ENCODE data around the gene PHAF1. TPM values are rescaled to one million over a fixed set of nuclear protein-coding genes. Genes with fewer than 3 reads are reported as not detected.

The PHAF1 gene
- total RNA-seq, 1 donor from 2014 or later = 18.5 TPM

DNA sequence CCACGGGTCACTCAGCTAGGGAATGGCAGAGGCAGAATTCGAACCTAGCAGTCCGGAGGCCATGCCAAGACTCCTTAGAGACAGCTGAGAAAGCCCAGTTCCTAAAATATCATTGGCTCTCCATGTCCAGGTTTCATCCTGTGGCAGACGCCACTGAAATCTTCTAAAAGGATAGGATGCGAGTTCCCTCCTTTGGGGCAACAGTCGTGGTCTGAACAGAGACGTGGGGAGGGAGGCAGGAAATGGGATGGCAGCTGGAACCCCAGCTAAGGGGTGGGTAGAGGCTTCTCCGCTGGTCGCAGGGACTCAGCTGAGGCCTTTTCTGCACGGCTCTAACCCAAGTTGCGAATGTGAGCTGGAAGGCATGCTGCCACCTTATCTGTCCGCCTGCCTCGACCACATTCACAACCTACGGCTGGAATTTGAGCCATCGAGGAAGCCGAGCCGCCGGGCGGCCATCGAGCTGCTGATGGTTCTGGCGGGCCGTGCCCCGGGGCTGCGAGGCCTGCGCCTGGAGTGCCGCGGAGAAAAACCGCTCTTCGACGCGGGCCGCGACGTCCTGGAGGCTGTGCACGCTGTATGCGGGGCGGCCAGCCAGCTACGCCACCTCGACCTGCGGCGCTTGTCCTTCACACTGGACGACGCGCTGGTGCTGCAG is 52.9 kb downstream of the PHAF1 start:
- DNase-seq (ENCODE audit: low spot score) = no peak

DNA sequence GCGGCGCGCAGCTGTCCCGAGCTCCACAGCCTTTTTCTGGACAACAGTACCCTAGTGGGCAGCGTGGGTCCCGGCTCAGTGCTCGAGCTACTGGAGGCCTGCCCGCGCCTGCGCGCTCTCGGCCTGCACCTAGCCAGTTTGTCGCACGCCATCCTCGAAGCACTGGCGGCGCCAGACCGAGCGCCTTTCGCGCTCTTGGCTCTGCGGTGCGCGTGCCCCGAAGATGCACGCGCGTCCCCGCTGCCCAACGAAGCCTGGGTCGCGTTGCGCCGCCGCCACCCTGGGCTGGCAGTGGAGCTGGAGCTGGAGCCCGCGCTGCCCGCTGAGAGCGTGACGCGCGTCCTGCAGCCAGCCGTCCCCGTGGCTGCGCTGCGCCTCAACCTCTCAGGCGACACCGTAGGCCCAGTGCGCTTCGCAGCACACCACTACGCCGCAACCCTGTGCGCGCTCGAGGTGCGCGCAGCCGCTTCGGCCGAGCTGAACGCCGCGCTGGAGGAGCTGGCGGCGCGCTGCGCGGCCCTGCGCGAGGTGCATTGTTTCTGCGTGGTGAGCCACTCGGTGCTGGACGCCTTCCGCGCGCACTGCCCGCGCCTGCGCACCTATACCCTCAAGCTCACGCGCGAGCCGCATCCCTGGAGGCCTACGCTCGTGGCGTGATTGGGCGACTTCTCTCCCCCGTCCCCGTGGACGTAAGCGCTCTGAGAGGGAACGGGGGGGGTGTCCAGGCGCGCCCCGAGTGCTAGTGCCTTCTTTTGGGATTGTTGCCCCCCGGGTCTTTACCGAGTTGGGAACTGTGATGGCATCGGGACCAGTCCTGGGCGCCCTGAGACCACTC is 53.6 kb downstream of the PHAF1 start:
- DNase-seq (ENCODE audit: low spot score) = no peak

DNA sequence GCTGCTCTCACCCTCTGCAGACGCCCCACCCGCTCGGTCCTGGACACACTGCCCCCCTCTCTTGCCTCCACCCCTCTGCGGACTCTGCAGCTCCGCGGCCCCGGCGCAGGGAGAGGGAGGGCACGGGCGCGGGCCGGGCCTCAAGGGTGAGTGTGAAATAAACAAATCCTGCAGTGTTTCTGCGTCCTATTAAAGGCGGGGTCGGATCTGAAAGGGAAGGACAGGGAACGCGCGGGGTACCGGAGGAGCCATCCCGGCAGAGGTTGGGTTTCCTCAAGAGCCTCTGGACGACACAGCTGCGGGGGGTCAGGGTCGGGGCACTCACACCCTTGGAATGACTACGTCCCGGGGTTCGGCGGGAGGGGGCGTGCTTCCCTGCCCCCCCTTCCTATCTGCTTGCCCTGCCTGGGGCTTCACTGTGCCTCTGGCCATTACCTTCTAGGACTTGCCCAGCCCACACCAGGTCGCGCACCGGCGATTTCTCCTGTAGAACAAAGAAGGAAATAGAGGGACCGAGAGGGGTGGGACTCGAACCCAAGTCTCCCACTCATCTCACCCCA is 54.3 kb downstream of the PHAF1 start:
- no peak for DNase-seq (ENCODE audit: low spot score)

DNA sequence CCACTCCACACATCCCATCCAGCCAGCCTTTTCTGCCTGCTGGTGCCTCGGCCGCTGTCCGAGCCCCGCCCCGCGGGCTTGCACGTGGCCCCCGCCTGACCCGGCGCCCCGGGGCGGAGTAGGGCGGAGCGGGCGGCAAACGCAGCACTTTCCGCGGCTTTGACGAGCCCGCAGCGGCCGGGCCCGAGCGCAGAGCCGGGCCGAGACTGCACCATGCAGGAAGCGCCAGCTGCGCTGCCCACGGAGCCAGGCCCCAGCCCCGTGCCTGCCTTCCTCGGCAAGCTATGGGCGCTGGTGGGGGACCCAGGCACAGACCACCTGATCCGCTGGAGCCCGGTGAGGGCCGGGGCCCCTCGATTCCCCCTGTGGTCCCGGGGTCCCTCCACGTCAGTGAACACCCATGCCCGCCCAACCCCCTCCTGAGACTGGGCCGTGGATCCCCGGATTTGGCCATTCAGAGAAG is 54.9 kb downstream of the PHAF1 start, which contains the start of gene HSF4:
HSF4 (plus strand) TSS at position 147 of the 463 bp plus-strand sequence; CDS start at position 214, 67 bp downstream.
- DNase-seq (ENCODE audit: low spot score) = peak; percentile 32

DNA sequence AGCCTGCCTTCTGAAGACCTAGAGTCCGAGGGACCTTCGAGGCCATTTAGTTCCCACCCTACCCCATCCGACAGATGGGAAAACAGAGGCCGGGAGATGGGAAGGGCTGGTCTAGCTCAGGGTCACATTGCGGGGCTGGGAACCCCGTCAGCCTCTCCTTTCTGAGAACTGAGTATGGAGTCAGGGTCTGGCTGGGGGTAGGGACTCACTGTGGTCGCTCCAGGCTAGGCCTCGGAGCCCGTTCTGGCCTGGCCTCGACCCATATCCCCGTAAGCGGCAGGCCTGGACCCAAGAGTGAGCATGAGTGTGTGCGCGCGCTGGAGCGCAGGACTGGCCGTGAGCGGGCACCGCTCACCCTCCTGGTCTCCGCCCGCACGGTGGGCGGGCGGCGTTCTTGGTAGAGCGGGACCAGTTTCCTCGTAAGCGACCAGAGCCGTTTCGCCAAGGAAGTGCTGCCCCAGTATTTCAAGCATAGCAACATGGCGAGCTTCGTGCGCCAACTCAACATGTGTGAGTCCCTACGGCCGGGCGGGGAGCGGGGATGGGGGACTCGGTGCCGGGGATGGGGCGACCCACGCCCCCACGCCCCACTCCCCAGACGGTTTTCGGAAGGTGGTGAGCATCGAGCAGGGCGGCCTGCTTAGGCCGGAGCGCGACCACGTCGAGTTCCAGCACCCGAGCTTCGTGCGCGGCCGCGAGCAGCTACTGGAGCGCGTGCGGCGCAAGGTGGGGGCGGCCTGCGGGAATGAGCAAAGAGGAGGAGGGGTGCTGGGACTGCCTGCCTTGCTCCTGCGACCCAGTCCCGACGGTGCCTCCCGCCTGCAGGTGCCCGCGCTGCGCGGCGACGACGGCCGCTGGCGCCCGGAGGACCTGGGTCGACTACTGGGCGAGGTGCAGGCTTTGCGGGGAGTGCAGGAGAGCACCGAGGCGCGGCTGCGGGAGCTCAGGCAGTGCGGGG is 55.7 kb downstream of the PHAF1 start:
- DNase-seq (ENCODE audit: low spot score) = no peak

DNA sequence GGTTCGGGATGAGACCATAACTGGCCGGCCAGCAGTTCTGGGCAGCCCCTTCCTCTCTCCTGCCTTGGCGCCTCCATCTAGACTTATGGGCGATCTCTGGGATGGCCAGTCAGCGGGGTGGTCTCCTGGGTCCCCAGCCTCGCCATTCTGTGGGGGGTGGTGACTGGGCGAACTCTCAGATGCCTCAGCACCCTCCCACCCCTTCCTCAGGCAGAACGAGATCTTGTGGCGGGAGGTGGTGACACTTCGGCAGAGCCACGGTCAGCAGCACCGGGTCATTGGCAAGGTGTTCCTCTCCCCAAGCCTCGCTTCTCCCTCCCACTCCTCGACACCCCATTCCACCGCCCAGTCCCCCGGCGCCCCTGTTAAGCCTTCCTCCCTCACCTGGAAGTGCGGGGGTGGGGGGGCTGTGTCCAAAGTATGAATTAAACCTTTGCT is 56.4 kb downstream of the PHAF1 start:
- no peak for DNase-seq (ENCODE audit: low spot score)

DNA sequence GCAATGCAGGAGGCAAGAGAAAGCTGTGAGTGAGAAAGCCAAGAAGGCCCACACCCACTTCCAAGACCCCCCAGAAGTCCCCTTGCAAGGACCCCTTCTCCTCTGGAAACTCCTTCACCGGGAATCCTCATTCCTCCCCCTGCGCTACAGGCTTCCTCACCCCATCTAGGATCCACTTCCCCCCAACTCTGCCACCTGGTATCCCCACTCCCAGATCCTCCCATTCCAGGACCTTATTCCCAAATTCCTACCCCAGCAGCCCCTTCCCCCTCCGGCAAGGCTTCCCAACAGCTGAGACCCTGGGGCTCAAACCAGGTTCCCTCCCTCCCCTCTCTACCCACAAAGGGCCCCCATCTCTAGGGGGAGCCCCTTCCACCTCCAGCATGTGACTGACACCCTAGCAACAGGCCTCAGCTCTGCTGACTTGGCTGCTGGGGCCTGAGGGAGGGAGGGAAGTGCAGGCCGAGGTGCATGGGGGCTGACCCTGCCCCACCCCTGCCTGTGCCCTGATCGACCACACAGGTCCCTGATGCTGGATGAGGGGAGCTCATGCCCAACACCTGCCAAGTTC is 56.9 kb downstream of the PHAF1 start:
- DNase-seq (ENCODE audit: low spot score) = no peak

DNA sequence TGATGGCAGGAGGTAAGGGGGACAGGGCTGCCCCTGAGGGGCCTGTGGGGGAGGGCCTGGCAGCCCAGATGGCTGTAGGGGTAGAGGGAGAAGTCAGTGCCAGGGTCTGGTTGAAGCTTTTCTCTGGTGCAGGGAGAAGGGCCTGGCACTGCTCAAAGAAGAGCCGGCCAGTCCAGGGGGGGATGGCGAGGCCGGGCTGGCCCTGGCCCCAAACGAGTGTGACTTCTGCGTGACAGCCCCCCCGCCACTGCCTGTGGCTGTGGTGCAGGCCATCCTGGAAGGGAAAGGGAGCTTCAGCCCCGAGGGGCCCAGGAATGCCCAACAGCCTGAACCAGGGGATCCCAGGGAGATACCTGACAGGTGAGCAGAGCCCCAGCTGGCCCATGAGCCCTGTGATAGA is 57.8 kb downstream of the PHAF1 start:
- no peak for DNase-seq (ENCODE audit: low spot score)

DNA sequence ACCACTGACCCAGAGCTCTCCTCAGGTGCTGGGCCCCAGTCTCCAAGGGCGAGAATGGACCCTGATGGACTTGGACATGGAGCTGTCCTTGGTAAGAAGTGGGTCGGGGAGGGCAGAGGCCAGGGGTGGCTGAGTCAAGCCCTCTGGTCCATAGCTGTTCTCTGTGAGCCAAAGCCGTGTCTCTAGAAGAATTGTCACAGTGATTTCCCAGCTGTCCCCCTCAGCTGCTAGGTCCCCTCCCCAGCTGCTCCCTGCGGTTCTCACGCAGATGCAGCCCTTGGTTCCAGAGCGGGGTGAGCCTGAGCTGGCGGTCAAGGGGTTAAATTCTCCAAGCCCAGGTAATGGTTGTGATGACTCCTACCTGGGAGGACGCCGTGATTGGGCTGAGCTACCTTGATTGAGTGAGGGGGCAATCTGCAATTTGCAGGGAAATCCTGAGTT is 59.3 kb downstream of the PHAF1 start:
- DNase-seq (ENCODE audit: low spot score) = no peak

DNA sequence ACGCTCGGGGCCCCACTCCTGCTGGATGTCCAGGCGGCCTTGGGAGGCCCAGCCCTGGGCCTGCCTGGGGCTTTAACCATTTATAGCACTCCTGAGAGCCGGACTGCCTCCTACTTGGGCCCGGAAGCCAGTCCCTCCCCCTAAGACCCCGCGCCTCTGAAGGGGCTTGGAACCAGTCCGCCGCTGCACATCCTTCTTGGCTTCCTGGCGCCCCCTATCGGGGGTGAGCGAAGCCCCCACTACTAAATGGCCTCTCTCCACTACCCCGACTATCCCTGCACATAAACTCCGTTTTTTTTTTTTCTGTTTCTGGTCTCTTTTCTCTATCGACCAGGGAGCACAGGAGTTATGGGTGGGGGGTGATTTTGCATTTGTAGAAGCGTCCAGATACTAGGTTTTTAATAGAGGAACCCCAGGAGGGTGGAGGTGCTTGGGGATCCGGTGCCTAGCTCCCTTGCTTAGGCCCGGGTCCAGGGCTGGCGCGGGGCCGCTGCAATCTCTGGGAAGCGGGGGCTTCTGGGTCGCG is 60.0 kb downstream of the PHAF1 start:
- DNase-seq (ENCODE audit: low spot score) = peak; percentile 54

DNA sequence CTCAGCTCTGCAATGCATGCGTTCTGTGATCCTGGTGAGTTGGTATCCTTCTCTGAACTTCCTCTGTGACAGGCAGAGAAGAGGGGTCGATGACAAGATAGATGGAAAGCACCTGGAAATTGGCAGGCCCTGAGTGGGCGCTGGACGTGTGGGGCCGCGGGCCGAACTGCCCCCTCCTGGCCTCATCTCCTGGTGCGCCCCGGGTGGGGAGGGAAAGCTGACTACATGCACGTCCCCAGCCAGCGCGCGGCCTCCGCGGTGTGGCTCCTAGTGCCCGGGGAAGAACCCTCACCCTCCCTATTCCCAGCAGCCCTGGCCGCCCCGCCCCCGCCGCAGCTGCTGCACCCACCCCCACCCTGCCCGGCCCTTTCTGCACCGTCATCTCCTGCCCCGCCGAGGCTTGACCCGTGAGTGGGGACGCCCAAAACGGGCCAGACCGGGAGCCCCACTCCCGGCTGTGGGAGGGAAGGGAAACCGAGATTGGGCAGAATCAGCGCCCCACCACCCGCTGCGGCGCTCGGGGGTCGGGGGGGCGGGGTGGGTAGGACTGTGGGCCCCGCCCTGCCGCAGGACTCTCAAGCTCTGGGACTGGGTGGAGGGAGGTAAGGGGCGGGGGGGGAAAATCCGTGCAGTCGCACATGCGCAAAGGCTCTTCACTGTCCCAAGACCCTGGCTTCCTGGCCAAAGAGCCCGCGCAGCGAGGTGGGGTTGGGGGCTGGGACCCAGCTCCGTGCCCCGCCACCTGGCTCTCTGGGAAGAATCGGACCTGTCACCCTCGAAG is 60.6 kb downstream of the PHAF1 start, which contains the start of gene NOL3:
NOL3 (plus strand) TSS at position 371 of the 781 bp plus-strand sequence.
- DNase-seq (ENCODE audit: low spot score) = peak; percentile 93

DNA sequence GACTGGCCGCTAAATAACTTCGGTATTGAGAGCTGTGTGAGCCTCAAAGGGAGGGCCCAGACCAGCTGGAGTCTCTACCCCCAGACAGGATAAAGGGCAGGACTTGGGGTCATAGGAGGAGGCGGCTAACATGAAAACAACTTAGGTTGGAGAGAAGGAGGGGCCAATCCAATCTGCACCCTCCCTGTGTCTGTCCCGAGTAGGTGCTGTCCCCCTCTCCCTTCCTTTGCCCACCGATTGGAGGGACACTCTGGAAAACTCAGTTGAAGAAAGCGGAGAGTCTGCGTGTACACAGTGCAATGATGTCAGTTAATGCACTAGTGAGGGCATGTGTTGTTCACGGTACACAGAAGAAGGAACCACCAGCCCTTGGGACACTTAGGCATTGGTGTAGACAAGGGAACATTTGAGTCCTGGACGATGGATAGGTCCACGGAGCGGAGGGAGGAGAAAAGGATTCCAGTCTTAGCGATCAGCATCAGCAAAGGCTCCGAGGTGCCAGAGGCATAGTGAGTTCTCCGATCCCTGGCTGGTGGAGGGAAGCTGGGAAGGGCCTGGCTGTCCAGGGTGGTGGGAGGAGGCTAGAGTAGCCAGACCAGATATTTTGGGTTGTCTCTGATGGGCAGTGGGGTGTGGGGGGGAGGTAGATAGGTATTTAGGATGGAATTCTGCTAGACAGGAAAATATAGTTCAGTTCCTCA is 61.4 kb downstream of the PHAF1 start:
- peak; percentile 42 for DNase-seq (ENCODE audit: low spot score)

DNA sequence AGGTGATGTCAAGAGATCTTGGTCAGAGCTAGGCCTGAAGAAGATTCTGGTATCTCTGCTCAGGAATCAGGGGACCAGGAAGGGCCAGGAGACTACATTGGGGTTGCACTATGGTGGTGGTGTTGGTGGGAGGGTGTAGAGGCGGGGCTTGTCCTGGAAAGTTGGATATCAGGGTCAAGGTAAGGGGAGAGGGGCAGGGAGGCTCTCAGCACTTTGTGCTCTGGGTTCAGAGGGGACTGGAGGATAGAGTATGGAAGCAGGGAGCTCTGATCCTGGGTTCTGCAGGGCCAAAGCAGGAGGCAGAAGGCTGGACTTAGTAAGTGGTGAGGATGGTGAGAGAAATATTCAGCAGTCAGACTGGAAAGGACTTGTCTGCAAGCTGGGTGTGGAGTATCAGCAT is 63.6 kb downstream of the PHAF1 start:
- no peak for DNase-seq (ENCODE audit: low spot score)

DNA sequence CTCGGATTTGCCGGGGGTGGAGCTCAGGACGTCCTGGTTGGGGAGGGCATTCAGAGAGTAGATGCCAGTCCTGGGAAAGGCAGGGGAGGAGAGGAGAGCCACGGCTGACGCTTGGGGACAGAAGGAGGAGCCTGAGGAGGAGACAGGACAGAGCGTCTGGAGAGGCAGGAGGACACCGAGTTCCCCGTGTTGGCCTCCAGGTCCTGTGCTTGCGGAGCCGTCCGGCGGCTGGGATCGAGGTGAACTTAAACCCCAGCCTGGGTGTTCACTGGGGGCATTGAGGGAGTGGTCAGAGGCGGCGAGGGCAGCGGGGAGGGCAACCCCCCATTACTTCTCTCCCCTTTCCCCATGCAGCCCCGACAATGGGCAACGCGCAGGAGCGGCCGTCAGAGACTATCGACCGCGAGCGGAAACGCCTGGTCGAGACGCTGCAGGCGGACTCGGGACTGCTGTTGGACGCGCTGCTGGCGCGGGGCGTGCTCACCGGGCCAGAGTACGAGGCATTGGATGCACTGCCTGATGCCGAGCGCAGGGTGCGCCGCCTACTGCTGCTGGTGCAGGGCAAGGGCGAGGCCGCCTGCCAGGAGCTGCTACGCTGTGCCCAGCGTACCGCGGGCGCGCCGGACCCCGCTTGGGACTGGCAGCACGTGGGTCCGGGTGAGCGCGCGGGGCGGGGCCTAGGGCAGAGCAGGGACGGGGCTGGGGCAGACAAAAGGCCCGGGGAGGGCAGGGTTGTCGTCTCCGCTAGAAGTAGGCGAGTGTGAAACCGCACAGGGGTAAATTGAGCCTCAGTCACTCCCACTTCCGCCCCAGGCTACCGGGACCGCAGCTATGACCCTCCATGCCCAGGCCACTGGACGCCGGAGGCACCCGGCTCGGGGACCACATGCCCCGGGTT is 64.3 kb downstream of the PHAF1 start:
- DNase-seq (ENCODE audit: low spot score) = peak; percentile 81

DNA sequence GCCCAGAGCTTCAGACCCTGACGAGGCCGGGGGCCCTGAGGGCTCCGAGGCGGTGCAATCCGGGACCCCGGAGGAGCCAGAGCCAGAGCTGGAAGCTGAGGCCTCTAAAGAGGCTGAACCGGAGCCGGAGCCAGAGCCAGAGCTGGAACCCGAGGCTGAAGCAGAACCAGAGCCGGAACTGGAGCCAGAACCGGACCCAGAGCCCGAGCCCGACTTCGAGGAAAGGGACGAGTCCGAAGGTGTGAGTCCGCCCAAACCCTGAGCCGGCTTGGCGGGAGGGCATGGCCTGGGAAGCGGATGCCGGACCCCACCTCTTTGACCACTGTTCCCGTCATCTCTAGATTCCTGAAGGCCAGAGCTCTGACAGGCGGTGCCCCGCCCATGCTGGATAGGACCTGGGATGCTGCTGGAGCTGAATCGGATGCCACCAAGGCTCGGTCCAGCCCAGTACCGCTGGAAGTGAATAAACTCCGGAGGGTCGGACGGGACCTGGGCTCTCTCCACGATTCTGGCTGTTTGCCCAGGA is 65.0 kb downstream of the PHAF1 start:
- no peak for DNase-seq (ENCODE audit: low spot score)

DNA sequence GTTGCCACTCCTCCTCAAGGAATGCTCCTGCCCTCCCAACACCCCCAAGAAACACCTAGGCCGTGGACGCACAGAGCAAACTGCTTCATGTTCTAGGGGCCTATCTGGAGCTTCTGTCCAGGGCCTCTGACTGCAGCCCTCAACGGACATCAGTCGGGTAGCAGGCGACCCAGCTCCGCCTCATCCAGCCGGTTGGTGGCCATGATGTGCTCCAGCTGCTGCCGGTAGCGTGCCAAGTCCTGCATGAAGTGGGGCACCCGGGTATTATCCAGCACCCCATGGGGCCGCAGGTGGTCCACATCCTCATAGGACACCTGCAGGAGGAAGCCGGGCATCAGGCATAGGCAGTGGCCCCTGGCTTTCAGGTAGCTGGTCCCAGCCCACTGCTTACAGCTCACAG is 66.9 kb downstream of the PHAF1 start:
- DNase-seq (ENCODE audit: low spot score) = no peak

DNA sequence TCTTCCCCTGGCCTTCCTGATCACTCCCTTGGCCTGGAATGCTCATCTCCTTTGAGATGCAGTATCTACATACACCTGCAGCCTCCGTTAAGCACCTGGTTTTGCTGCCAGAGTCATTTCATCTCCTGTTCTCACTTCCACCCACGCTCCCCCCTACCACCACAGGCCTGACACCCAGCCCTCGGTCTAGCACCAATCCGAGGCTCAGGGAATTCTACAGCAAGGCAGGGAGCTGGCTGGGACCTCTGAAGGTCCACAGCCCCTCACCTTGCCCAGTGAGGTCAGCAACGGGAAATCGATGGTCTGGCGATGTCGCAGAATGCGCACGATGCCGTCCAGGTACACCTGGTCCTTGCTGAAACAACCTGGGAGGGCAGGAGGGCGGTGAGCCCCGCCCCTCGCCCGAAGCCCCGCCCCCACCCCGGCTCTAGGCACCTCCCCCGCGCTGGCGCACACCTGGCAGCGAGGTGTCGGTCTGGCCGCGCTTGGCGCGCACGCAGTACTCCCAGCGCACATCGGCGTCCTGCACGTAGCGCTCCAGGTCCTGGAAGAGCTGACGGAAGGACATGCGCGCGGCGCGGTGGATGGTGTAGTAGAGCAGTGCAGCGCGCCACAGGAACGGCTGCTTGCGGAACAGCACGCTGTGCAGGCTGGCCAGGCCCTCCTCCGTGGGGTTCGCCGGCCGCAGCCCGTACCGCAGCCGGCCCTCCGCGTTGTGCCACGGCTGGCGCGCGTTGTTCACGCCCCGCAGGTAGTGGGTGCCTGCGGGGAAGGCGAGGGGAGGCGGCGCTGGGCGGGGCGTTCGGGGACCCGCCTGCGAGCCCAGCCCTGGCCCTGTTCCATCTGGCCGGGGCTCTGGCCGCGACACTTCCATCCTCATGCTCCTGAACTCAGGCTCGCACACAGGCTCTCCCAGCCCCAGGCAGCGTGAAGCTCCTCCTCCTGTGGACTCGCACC is 68.3 kb downstream of the PHAF1 start:
- DNase-seq (ENCODE audit: low spot score) = peak; percentile 72
